Thyroid gland (tissue), 4 donors: ENCODE measurements around the gene SETBP1.

Experiments used
- CTCF ChIP-seq, 6 experiments: fragments of 200-600 bp in 3 of 6; fragments of 450-650 bp in 3 of 6; sonication (generic) in 3 of 6; IDR thresholded peaks; one replicate each; pipeline ENCODE4 v1.5.1; 2016 to 2019; ENCODE audit warnings: antibody characterized with exemption in 6 of 6, mild to moderate bottlenecking in 2 of 6, inconsistent platforms in 1 of 6, moderate library complexity in 1 of 6
- POLR2A ChIP-seq, 2 donors: fragments of 450-650 bp; IDR thresholded peaks; one replicate each; pipeline ENCODE4 v1.6.1; 2017; ENCODE audit warnings: antibody characterized with exemption in 2 of 2, mild to moderate bottlenecking in 2 of 2, moderate library complexity in 1 of 2

GRCh38 chr18:44713435-44713834 lies 32.7 kb downstream of the SETBP1 start:
- TF ChIP-seq POLR2A (IDR thresholded peaks at IDR 0.05) = no peak
- TF ChIP-seq CTCF (IDR thresholded peaks at IDR 0.05) = no peak
